HG03139 (cell line): ENCODE results near the gene ESR2.
"Not testable (repeated sequence)": the region's sequence is repeated elsewhere in the genome, so short reads cannot be mapped to it uniquely, and the experiment has no call there.

Experiments used
- ATAC-seq: cut with Tn5 transposase; IDR thresholded peaks from one replicate; pipeline ENCODE4 v1.9.1; 2021; ENCODE audit not compliant: unreplicated experiment

ESR2 gene

GRCh38 chr14:64049616-64050381 lies 244.4 kb downstream of the ESR2 start:
- no peak for ATAC-seq

GRCh38 chr14:64045091-64045490 lies 249.1 kb downstream of the ESR2 start:
- ATAC-seq = no peak

DNA sequence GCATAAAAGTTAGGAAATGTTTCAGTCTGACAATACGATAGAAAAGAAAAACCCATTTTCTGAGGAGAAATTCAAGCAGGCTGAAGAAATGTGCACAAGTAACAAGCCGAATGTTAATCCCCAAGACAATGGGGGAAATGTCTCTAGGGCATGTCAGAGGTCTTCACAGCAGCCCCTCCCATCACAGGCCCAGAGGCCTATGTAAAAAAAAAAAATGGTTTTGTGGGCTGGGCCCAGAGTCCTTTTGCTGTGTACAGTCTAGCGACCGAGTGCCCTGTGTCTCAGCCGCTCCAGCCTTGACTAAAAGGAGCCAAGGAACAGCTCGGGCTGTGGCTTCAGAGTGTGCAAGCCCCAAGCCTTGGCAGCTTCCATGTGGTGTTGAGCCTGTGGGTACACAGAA lies 250.9 kb downstream of the ESR2 start:
- ATAC-seq = not testable (repeated sequence)

DNA sequence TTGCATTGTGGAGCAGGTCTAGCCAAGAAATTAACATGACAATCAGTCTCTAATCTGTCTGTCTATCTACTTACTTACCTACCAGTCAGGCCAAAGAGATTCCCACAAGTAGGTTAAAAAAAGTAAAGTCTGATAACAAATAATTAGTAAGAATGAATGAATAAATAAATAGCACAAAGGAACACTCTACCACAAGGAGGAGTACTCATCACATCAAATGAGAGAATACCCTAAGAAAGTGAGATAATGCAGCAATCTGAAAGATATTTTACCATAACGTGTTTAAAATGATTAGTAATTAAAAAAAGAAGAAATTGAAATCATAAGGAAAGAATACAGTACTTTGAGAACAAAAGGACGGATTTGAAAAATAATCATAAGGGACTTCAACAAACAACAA lies 254.1 kb downstream of the ESR2 start:
- ATAC-seq = no peak

DNA sequence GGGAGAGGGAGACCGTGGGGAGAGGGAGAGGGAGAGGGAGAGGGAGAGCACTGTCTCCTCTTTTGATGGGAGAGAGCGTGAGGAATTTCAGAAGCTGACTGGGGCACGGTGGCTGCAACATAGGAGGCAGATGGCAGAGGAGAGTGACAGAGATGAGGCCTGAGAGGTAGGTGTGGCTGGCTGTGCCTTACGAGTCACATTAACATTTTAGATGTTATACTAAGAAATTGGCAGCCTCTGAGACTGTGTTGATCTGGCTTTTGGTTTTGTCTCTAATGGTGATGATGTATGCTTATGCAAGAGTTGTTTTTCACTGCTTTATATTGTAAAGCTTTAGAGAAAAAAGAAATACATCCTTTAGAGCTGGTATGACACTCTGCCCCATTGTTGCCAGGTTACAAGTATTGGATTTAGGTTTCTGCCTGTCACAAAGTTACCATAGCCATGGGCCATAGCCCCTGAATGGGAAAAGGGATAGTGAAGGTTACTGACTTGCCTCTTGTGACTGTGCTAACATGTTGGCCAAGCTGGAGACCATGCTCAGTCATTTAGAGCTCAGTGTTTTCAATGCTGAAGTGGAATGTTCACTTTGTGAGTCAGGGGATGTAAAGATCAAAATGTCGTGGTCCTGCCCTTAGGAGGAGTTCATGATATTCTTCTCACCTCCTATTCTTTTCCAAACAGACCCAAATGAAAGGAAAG lies 255.2 kb downstream of the ESR2 start:
- ATAC-seq = no peak

DNA sequence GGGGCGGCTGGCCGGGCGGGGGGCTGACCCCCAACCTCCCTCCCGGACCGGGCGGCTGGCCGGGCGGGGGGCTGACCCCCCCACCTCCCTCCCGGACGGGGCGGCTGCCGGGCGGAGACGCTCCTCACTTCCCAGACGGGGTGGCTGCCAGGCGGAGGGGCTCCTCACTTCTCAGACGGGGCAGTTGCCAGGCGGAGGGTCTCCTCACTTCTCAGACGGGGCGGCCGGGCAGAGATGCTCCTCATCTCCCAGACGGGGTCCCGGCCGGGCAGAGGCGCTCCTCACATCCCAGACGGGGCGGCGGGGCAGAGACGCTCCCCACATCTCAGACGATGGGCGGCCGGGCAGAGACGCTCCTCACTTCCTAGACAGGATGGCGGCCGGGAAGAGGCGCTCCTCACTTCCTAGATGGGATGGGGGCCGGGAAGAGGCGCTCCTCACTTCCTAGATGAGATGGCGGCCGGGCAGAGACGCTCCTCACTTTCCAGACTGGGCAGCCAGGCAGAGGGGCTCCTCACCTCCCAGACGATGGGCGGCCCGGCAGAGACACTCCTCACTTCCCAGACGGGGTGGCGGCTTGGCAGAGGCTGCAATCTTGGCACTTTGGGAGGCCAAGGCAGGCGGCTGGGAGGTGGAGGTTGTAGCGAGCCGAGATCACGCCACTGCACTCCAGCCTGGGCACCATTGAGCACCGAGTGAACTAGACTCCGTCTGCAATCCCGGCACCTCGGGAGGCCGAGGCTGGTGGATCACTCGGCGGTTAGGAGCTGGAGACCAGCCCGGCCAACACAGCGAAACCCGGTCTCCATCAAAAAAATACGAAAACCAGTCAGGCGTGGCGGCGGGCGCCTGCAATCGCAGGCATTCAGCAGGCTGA lies 256.1 kb downstream of the ESR2 start:
- ATAC-seq = not testable (repeated sequence)

DNA sequence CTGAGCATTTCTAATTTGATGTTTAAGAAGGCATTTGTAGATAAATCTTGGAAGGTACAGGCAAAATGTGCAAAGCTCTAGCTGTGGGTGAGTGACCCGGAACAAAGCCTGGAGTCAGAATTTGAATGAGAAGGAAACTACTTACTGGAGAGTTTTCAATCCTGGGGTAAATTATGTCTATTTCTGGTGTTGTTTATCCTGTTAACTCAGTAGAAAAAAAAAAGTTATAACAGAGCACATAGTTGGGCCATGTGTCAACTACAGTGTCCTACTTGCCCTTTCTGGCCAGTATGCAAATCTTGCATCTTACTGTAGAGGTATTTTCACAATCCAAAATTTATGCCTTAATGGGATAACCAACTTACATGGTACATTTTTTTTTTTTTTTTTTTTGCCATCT lies 259.0 kb downstream of the ESR2 start:
- ATAC-seq = no peak
